SU-DHL-6 (cell line): ENCODE measurements around the gene CDK5RAP2.

ENCODE experiments used
- EZH2phosphoT487 ChIP-seq: fragments of 200-600 bp; sonication (generic), shearing (Covaris generic); conservative IDR thresholded peaks from 2 replicates; pipeline ENCODE4 v1.6.1; 2018; ENCODE audit warnings: mild to moderate bottlenecking, antibody characterized with exemption, low read length, moderate library complexity, mixed read lengths
- TF ChIP-seq, protein P1 (sequence below): fragments of 200-600 bp; sonication (generic); IDR thresholded peaks from one replicate; pipeline ENCODE4 v1.5.1; 2017; ENCODE audit warnings: antibody characterized with exemption, mild to moderate bottlenecking, low read length, moderate library complexity; ENCODE audit not compliant: insufficient read depth, poor library complexity, severe bottlenecking

DNA sequence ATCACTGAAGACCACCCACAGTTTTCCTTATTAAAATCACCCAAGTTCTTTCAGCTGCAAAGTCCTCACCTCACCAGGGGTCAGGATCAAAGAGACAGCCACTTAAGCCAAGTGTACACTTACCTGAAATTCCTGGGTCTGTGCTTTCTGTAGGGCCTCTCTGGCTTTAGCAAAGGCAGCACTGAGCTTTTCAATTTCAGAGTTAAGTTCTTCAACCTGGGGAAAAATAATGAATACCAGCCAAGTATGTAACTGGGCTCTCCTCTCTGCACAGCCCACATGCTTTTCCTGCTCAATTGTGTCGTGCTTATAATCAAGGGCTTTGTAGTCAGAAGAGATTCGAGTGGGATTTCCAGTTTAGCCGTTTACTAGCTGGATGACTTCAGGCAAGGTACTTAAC lies 55.1 kb downstream of the CDK5RAP2 start:
- TF ChIP-seq, protein P1, sequence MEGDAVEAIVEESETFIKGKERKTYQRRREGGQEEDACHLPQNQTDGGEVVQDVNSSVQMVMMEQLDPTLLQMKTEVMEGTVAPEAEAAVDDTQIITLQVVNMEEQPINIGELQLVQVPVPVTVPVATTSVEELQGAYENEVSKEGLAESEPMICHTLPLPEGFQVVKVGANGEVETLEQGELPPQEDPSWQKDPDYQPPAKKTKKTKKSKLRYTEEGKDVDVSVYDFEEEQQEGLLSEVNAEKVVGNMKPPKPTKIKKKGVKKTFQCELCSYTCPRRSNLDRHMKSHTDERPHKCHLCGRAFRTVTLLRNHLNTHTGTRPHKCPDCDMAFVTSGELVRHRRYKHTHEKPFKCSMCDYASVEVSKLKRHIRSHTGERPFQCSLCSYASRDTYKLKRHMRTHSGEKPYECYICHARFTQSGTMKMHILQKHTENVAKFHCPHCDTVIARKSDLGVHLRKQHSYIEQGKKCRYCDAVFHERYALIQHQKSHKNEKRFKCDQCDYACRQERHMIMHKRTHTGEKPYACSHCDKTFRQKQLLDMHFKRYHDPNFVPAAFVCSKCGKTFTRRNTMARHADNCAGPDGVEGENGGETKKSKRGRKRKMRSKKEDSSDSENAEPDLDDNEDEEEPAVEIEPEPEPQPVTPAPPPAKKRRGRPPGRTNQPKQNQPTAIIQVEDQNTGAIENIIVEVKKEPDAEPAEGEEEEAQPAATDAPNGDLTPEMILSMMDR = no peak
- TF ChIP-seq EZH2phosphoT487 = no peak
